GM19467 (cell line): ENCODE data around the gene VSTM5.
"Not testable (repeated sequence)": the region's sequence is repeated elsewhere in the genome, so short reads cannot be mapped to it uniquely, and the experiment has no call there.

Experiments used
- ATAC-seq: cut with Tn5 transposase; IDR thresholded peaks from one replicate; pipeline ENCODE4 v1.9.1; 2021; ENCODE audit warnings: mild to moderate bottlenecking, moderate library complexity; ENCODE audit not compliant: unreplicated experiment

The VSTM5 gene

GRCh38 chr11:93801366-93801765 is 49.1 kb downstream of the VSTM5 start:
- ATAC-seq: no peak

- ATAC-seq: no peak
These were observed 53.8 kb downstream of the VSTM5 start for GRCh38 chr11:93796441-93797231.

- no peak for ATAC-seq
These were observed 58.9 kb downstream of the VSTM5 start for GRCh38 chr11:93791493-93791892.

- peak; percentile 25 for ATAC-seq
These were observed 65.5 kb downstream of the VSTM5 start for GRCh38 chr11:93784935-93785360.

GRCh38 chr11:93784145-93784934 is 66.1 kb downstream of the VSTM5 start, which contains the start of gene MED17:
Gene MED17, plus strand, starts transcription at chr11:93784282. Its CDS starts 232 bp downstream, at chr11:93784514.
- ATAC-seq: peak; percentile 96

- peak; percentile 44 for ATAC-seq
These were observed 66.7 kb downstream of the VSTM5 start for GRCh38 chr11:93783765-93784144.

GRCh38 chr11:93783362-93783761 is 67.1 kb downstream of the VSTM5 start:
- no peak for ATAC-seq

GRCh38 chr11:93775289-93775688 is 75.1 kb downstream of the VSTM5 start:
- no peak for ATAC-seq

GRCh38 chr11:93774560-93774959 is 75.9 kb downstream of the VSTM5 start:
- ATAC-seq: not testable (repeated sequence)

GRCh38 chr11:93773601-93774200 is 76.7 kb downstream of the VSTM5 start:
- no peak for ATAC-seq

- ATAC-seq: no peak
These were observed 77.4 kb downstream of the VSTM5 start for GRCh38 chr11:93773045-93773477.

- no peak for ATAC-seq
These were observed 78.3 kb downstream of the VSTM5 start for GRCh38 chr11:93772123-93772522.

- no peak for ATAC-seq
These were observed 80.3 kb downstream of the VSTM5 start for GRCh38 chr11:93770160-93770559.
